D341Med (cell line): ENCODE data around the gene TNIP1.

Experiments
- DNase-seq: peaks from one replicate; pipeline ENCODE4 v3.0.0; 2012; ENCODE audit warnings: low spot score

TNIP1 gene

DNA sequence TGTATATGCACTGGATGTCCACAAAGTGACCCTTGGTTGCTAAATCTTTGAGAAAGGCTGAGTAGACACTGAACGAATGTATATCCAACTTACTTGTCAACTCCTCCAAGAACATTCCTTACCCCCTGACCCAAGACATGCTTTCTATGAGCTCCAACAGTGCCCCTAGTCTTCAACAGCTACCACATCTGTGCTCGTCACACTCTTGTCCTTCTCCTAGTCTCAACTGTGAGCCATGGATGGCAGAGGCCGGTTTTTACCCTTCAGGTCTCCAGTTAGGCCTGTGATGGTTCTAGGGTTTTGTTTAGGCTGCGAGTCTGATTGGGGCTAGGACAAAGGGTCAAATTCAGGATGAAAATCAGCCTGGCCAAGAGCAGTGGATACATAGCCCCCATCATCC, 79.4 kb downstream of the TNIP1 start:
- no peak for DNase-seq

DNA sequence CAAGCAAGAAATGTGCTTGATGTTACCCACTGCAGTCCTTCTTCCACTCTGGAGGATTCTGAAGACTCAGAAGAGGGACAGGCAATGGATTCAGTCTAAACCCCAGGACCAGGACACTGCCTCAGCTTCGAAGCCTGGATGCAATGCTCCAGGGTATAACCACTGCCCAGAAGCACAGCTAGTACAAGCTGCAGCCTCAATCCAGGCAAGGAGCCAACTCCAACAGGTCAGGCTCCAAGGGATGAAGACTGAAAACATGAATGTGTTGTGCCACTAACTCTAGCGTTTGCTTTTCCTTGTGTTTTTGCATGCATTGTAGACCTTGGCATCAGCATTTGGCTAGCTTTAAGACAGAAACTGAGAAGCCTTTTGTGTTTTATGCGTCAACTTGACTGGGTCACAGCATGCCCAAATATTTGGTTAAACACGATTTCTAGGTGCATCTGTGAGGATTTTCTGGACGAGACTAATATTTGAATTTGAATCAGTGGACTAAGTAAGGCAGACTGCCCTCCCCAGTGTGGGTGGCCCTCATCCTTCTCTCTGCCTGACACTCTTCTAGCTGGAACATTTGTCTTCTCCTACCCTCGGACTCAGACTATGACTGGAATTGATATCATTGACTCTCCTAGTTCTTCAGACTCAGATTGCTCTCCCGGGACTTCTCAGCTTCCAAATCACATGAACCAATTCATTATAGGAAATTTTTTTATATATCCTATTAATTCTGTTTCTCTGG, 81.0 kb downstream of the TNIP1 start:
- DNase-seq, result no peak

GRCh38 chr5:150993826-150994412, 86.9 kb downstream of the TNIP1 start:
- DNase-seq, result no peak

- DNase-seq, result no peak
Measured at GRCh38 chr5:150993422-150993821, 87.4 kb downstream of the TNIP1 start.

DNA sequence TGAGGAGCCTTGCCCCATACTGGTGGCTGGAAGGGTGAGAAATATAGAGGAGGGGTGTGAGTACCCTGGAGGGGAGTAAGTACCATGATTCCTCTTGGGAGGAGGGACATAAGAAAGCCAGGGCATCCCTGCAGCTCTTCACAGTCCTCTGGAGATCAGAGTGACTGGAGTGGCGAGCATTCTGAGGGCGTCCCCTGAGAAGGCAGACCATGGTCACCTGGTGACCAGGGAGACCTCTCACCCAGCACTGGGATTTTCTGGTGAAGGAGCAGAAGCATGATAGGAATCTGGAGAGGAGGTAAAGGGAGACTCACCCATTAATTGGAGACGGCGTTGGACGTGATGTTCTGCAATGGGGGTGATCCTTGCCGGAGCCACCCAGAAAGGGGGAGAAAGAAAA, 88.1 kb downstream of the TNIP1 start:
- DNase-seq, result no peak

DNA sequence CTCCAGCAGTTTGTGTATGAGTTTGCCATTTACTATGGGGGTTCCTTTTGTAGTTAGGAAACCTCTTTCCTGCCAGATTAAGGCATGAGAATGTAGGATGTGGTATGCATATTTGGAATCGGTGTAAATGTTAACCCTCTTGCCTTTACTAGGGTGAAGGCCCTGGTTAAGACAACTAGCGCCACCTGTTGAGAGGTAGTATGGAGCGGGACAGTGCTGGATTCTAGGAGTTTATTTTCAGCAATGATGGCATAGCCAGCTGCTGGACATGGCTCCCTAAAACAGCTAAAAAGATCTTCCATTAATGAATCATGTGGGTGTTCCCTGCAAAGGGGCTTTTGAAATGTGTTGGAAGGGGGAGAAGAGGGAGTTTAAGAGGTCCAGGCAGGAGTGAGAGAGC, 91.1 kb downstream of the TNIP1 start:
- no peak for DNase-seq

DNA sequence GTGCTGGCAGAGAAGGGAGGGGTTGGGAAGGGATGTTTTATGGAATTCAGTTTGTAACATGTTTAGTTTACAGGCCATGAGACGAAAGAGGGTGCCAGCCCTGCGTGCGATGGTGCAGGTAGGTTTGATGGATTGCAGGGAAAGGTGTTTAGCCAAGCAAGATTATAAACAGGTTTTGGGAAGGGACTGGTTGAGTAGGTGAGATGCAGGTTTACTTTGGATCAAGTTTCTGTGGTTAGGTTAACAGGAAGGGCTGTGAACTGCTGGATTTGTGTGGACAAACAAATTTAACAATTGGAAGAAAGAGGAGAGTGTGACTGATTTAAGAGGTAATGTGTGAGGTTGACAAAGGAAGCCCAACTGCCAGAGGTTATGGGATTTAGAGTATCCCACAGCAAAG, 93.1 kb downstream of the TNIP1 start:
- no peak for DNase-seq
